IPS-15b (cell line): ENCODE measurements around the gene STYXL1.
"Not testable (repeated sequence)": the region's sequence is repeated elsewhere in the genome, so short reads cannot be mapped to it uniquely, and the experiment has no call there.

ENCODE experiments used
- H3K27me3 ChIP-seq: one replicate; pipeline ENCODE4 v1.6.1; 2013; ENCODE audit warnings: low read length; ENCODE audit not compliant: control insufficient read depth, insufficient read depth
- H3K36me3 ChIP-seq: one replicate; pipeline ENCODE4 v1.6.1; 2013; ENCODE audit warnings: low read length; ENCODE audit not compliant: control insufficient read depth, insufficient read depth
- H3K4me1 ChIP-seq: one replicate; pipeline ENCODE4 v1.6.1; 2013; ENCODE audit warnings: mild to moderate bottlenecking, low read length; ENCODE audit not compliant: control insufficient read depth, insufficient read depth
- H3K4me3 ChIP-seq: one replicate; pipeline ENCODE4 v1.5.1; 2013; ENCODE audit warnings: low read depth, low read length
- H3K9ac ChIP-seq: one replicate; pipeline ENCODE4 v1.6.1; 2013; ENCODE audit warnings: low read depth, mild to moderate bottlenecking, low read length
- H3K9me3 ChIP-seq: one replicate; pipeline ENCODE4 v1.6.1; 2013; ENCODE audit warnings: mild to moderate bottlenecking, low read length; ENCODE audit not compliant: control insufficient read depth, insufficient read depth

Gene STYXL1

DNA sequence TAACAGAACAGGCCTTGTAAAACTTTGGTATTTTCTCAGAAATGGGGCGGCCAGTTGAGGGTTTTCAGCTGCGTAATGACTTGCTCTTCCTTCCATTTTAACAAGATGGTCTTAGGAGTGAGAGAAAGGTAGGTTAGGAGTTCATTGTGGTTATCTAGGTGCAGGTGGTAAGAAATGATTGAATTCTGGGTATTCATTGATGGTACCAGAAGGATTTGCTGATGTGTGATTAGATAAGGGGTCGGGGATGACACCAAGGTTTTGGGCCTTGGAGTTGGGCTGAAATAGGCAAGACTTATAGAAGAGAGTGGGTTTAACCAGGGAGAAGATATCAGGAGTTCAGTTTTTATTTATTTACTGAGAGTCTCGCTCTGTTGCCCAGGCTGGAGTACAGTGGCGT, 2.7 kb upstream of the STYXL1 start:
- Histone ChIP-seq H3K4me3 (no peak overlapping the region), H3K9ac (no peak overlapping the region), H3K4me1 (peaks cover 4% of the 10 kb centered on the region), H3K27me3 (no peaks in the 10 kb centered on the region), H3K36me3 (peaks cover 12% of the 10 kb centered on the region), H3K9me3 (no peaks in the 10 kb centered on the region)

DNA sequence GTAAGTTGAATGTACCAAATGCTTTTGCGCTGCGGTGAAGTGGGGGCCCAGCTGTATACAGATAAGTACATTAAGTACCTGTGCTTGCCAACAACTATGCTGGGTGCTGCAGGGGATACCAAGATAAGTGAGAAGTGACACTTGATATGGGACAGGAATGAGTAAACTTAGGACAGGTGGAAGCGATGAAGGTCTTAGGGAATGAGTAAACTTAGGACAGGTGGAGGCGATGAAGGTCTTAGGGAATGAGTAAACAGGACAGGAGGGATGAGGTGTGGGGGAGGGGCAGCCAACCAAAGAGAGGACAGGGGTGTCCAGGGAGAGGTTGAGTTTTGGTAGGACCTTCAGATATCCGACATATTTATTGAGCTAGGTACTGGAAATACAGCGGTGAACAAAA, 1.5 kb upstream of the STYXL1 start:
- Histone ChIP-seq H3K9me3 (no peaks in the 10 kb centered on the region), H3K4me1 (peaks cover 4% of the 10 kb centered on the region), H3K9ac (peak overlapping the region; percentile 99), H3K27me3 (no peaks in the 10 kb centered on the region), H3K4me3 (peak overlapping the region; percentile 94), H3K36me3 (peaks cover 9% of the 10 kb centered on the region)

DNA sequence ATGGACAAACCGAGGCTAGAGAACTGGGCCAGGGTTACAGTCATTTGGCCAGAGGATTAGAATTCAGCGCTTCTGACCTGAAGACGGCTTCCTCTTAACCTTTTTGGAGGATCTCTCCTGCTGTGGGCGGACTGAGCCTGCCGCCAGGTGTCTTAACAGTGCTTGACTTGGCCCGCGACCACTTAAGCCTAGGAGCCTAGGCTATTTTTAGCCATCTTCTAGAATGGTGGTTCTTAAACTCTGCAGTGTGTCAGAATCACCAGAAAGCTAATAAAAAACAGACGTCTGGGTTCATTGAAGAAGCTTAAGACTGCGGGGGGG, 828 bp upstream of the STYXL1 start:
- H3K9me3 ChIP-seq: no peaks in the 10 kb centered on the region
- peak overlapping the region; percentile 94 for H3K4me3 ChIP-seq
- H3K4me1 ChIP-seq: peaks cover 4% of the 10 kb centered on the region
- H3K36me3 ChIP-seq: peaks cover 9% of the 10 kb centered on the region
- no peaks in the 10 kb centered on the region for H3K27me3 ChIP-seq
- peak overlapping the region; percentile 99 for H3K9ac ChIP-seq

DNA sequence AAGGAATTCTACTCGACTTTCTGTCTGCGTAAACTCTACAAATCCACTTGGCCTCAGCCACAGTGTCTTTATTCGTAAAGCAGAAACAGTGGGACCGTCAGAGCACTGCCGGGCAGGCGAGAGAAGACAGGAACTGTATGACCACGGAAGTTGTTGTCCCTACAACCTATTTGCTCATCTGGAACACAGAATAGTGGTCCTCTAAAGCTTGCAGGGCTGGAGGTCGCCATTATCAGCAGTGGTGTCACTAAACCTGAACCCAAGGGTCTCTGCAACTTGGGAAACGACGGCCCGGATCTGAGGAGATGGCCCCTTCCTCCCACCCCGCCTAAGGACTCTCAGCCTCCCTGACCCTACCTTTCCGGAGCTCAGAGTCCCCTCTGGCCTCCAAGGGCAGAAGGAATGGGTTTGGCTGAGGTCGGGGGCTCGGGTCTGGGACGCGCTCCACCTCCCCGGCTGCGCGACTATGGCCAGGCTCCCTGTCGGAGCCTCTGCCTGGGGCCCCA, 442 bp downstream of the STYXL1 start:
- no peaks in the 10 kb centered on the region for H3K9me3 ChIP-seq
- peak overlapping the region; percentile 99 for H3K9ac ChIP-seq
- H3K27me3 ChIP-seq: no peaks in the 10 kb centered on the region
- H3K4me3 ChIP-seq: peak overlapping the region; percentile 94
- peaks cover 4% of the 10 kb centered on the region for H3K4me1 ChIP-seq
- H3K36me3 ChIP-seq: peaks cover 9% of the 10 kb centered on the region

DNA sequence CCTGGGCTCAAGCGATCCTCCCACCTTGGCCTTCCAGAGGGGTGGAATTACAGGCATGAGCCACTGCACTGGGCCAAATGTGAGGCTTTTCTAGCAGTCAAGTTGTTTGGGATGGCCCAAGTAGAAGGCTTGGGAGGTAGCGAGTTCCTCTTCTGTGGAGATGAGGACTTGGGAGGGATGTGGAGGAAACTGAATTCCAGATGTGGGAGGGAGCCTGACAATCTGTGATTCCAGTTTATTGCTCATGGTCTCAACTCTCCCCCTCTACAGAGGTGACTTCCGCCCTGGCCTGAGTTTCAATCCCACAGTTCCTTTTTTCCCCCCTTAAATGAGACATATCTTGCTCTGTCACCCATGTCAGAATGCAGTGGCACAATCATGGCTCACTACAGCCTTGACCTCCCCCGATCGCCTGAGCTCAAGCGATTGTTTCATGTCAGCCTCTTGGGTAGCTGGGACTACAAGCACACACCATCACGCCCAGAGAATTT, 3.4 kb downstream of the STYXL1 start:
- Histone ChIP-seq H3K36me3 (no peaks in the 10 kb centered on the region), H3K4me3 (no peak overlapping the region), H3K27me3 (no peaks in the 10 kb centered on the region), H3K9ac (no peak overlapping the region), H3K9me3 (no peaks in the 10 kb centered on the region), H3K4me1 (peaks cover 4% of the 10 kb centered on the region)

DNA sequence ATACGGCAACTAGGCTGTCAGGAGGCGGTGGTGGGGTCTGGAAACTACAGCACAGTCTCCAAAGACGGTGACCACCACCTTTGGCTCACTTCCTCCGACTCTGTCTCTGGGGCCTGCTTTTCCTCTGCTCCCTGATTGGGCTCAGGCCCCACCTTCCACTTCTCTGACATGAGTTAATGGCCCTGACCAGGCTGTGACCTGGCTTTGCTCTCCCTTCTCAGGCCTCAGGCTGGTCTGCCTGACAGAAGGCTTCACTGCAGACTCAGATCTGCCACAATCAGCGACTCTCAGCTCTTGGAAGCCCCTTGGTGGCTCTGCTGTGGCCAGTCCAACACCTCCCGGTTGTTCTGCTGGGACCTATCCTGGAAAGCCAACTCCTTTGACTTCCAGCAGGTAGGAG, 7.7 kb downstream of the STYXL1 start:
- Histone ChIP-seq H3K36me3 (no peaks in the 10 kb centered on the region), H3K27me3 (no peaks in the 10 kb centered on the region), H3K9ac (no peak overlapping the region), H3K4me3 (no peak overlapping the region), H3K9me3 (no peaks in the 10 kb centered on the region), H3K4me1 (no peaks in the 10 kb centered on the region)

DNA sequence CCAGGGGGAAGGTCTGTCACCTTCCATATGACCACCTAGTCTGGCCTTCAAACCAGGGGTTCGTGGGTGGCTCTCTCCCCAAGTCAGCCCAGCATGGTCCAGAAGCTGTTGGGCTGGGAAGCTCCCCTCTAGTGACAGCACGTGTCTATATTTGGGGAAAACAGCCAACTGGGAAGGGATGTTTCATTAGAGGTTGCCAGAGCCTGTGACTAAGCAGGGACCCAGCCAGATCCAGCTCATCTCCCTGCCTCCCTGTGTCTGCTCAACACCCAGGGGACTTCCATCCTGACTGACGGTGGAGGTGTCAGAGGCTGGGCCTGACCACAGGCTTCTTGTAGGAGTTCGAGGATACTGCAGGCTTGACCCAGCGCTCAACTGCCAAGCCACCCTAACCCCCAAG, 10.5 kb downstream of the STYXL1 start:
- Histone ChIP-seq H3K4me3 (no peak overlapping the region), H3K36me3 (no peaks in the 10 kb centered on the region), H3K27me3 (no peaks in the 10 kb centered on the region), H3K9me3 (no peaks in the 10 kb centered on the region), H3K4me1 (no peaks in the 10 kb centered on the region), H3K9ac (no peak overlapping the region)

DNA sequence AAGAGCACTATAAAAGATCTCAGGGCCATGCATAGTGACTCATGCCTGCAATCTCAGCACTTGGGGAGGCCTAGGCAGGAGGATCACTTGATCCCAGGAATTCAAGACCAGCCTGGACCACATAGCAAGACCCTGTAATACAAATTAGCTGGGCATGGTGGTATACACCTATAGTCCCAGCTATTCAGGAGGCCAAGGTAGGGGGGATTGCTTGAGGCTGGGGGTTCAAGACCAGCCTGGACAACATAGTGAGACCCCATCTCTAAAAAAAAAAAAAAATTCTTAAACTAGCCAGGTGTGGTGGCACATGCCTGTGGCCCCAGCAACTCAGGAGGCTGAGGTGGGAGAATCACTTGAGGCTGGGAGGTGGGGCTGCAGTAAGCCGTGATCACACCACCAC, 15.8 kb downstream of the STYXL1 start:
- H3K36me3 ChIP-seq: peaks cover 6% of the 10 kb centered on the region
- H3K9me3 ChIP-seq: no peaks in the 10 kb centered on the region
- H3K27me3 ChIP-seq: no peaks in the 10 kb centered on the region
- no peaks in the 10 kb centered on the region for H3K4me1 ChIP-seq
- H3K9ac ChIP-seq: no peak overlapping the region
- H3K4me3 ChIP-seq: no peak overlapping the region

DNA sequence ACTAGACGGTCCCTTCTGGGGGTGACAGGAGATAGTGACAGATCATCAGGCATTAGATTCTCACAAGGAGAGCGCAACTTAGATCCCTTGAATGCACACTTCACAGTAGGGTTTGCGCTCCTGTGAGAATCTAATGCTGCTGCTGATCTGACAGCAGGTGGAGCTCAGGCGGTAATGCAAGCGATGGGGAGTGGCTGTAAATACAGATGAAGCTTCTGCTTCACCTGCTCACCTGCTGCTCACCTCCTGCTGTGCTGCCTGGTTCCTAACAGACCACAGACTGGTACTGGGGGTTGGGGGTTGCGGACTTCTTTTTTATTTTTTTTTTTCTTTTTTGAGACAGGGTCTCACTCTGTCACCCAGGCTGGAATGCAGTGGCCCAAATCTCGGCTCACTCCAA, 18.1 kb downstream of the STYXL1 start:
- not testable (repeated sequence) for H3K9me3 ChIP-seq, H3K4me3 ChIP-seq, H3K9ac ChIP-seq, H3K36me3 ChIP-seq, H3K27me3 ChIP-seq, H3K4me1 ChIP-seq

DNA sequence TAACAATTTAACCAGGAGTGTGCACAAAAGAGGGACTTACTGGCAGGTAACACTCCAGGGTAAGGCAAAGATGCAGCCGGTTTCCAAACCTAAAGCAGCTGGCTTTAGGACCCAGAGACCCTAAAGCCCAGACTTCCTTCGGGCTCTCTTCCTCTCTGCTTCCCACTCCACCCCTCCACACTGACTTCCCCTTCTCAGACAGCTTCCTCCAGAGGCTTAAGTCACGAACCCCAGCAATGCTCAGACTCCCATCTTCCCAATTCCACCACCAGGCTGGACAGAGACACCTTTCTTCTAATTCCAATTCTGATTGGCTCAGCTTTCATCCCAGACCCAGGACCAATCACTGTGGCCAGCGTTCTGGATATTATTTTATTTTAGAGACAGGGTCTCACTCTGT, 24.8 kb downstream of the STYXL1 start:
- no peak overlapping the region for H3K4me3 ChIP-seq
- no peak overlapping the region for H3K9ac ChIP-seq
- no peaks in the 10 kb centered on the region for H3K4me1 ChIP-seq
- no peaks in the 10 kb centered on the region for H3K27me3 ChIP-seq
- H3K9me3 ChIP-seq: no peaks in the 10 kb centered on the region
- no peaks in the 10 kb centered on the region for H3K36me3 ChIP-seq

DNA sequence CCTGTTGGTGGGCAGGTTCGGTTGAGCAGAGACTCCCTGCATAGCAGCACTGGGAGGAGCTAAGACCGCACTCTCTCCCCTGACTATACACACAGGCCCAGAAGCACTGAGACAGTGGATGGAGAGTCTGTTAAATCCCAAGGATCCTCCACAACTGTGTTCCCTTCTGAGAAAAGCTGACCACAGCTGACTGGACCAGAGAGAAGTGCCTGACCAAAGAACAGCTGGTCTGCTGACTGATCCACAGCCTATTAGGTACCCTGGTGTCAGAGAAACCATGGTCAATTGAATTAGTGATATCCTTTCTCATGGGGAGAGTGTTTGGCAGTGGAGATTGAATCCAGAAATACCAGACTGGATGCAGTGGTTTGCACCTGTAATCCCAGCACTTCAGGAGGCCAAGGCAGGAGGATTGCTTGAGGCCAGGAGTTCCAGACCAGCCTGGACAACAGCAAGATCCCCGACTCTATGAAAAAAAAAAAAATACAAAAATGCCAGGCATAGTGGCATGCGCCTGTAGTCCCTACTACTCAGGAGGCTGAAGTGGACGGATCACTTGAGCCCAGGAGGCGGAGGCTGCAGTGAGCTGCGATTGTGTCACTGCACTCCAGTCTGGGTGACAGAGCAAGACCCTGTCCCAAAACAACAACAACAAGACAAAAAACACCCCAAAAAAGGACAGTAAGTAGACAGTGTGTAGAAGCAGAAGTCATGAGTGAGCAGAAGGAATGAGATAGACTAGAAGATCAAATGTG, 25.6 kb downstream of the STYXL1 start:
- H3K9me3 ChIP-seq: no peaks in the 10 kb centered on the region
- H3K4me1 ChIP-seq: no peaks in the 10 kb centered on the region
- H3K4me3 ChIP-seq: no peak overlapping the region
- no peak overlapping the region for H3K9ac ChIP-seq
- H3K36me3 ChIP-seq: no peaks in the 10 kb centered on the region
- no peaks in the 10 kb centered on the region for H3K27me3 ChIP-seq

DNA sequence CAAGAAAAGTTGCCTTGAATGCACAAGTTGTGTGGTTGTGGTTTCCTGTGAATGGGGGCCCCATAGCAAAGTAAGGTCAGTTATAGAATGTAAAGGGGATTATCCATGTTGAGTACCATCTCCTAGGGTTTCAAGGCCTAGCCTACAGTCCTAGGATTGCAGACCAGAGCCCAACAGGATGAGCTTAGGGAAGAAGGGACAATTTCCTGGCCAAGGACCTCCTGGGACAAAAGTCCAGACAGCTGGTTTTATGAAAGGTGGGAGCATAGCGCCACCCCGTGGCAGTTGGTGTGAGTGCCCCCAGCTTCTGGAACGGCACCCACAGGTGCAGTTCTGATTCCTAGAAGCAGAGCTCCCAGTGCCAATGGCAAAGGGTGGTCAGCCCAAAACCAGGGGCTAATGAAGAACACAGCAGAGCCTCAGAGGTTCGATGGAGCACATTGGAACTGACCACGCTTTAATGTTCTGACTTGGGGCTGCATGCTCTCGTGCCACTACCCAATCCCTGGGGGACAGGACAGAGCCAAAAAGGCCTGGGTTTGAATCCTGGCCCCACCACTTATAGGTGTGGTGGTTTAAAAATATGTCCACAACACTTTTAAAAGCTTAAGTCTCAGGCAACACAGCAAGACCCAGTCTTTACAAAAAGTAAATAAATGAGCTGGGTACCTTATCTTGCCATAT, 27.6 kb downstream of the STYXL1 start:
- Histone ChIP-seq H3K4me3 (no peak overlapping the region), H3K9ac (no peak overlapping the region), H3K36me3 (no peaks in the 10 kb centered on the region), H3K9me3 (no peaks in the 10 kb centered on the region), H3K4me1 (no peaks in the 10 kb centered on the region), H3K27me3 (no peaks in the 10 kb centered on the region)
